NCI-H1694 (cell line): ENCODE data around the gene SPACDR.
"Not testable (repeated sequence)": the region's sequence is repeated elsewhere in the genome, so short reads cannot be mapped to it uniquely, and the experiment has no call there.

Source experiments
- DNase-seq: peaks from one replicate; lab custom pipeline; 2025; lab: John Stamatoyannopoulos, UW

Gene SPACDR

GRCh38 chr7:100465702-100466311 lies 1.7 kb upstream of the SPACDR start:
- DNase-seq: peak; percentile 63

- DNase-seq: no peak
Measured at GRCh38 chr7:100465299-100465698, 1.2 kb upstream of the SPACDR start.

DNA sequence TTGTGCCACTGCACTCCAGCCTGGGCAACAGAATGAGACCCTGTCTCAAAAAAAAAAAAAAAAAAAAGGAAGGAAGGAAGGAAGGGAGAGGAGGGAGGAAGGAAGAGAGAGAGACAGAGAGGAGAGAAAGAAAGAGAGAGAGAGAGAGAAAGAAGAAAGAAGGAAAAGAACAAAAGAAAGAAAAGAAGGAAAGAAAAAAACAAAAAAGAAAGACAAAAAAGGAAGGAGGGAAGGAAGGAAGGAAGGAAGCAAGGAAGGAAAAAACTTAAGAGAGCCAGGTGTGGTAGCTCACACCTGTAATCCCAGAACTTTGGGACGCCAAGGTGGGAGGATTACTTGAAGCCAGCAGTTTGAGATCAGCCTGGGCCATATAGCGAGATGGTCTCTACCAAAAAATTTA lies 731 bp upstream of the SPACDR start:
- no peak for DNase-seq

DNA sequence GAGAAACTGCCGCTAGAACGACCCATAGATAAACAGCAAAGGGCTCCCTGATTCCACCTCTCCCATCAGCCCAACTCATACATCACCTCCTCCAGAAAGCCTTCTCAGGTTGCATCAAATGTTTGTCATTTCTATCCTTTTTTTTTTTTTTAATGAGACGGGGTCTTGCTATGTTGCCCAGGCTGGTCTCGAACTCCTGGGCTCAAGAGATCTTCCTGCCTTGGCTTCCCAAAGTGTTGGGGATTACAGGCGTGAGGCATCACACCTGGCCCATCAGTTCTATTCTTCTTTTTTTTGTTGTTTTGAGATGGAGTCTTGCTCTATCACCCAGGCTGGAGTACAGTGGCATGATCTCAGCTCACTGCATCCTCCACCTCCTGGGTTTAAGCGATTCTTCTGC lies 7.0 kb downstream of the SPACDR start:
- no peak for DNase-seq

DNA sequence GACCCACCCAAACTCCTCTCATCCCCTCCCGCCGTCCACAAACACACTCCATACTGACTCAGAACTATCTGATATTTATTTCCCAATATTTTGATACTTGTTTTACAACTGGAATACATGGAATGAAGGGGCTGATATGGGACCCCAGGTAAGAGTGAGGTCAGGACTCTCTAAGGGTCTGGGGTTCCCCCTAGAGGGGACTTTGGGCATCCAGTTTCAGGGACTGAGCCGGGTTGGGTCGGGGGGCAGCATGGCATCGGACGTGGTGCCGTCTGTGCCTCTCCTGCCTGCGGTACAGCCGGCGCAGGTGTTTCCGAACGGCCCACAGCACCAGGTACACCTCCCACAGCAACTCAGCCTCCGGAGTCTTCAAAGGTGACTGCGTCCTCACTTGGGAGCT lies 7.5 kb downstream of the SPACDR start:
- DNase-seq: no peak

GRCh38 chr7:100455206-100455605 lies 8.9 kb downstream of the SPACDR start:
- no peak for DNase-seq

GRCh38 chr7:100453854-100454253 lies 10.2 kb downstream of the SPACDR start:
- DNase-seq: not testable (repeated sequence)

DNA sequence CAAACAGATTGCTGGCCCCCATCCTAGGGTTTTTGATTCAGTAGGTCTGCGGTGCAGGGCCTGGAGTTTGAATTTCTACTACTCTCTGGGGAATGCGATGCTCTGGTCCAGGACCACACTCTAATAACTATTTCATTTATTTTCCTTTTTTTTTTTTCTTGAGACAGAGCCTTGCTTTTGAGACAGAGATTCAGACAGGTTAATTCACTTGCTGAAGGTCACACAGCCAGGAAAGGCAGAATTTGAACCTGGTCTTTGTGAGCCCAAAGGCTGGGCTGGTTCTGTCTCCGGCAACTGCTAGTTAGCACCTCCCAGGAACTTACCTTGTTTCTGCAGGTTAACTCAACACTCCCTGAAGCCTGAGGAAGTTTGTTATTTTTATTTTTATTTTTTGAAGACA lies 11.5 kb downstream of the SPACDR start:
- no peak for DNase-seq

DNA sequence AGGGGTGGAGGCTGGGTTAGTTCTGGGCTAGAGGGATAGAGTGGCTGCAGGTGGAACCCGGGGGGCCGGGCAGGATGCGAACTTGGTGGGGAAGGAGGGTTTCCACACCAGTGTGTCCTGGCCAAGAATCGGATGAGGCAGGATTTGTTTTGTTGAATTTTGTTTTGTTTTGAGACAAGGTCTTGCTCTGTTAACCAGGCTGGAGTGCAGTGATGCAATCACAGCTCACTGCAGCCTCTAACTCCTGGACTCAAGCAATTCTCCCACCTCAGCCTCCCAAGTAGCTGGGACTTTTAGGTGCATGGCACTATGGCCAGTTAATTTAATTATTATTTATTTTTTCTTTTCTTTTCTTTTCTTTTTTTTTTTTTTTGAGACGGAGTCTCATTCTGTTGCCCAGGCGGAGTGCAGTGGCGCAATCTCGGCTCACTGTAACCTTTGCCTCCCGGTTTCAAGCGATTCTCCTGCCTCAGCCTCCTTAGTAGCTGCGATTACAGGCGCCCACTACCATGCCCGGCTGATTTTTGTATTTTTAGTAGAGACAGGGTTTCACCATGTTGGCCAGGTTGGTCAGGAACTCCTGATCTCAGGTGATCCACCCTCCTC lies 14.8 kb downstream of the SPACDR start:
- DNase-seq: no peak

- DNase-seq: not testable (repeated sequence)
Measured at GRCh38 chr7:100447363-100447762, 16.7 kb downstream of the SPACDR start.

GRCh38 chr7:100446040-100446439 lies 18.0 kb downstream of the SPACDR start:
- DNase-seq: no peak

DNA sequence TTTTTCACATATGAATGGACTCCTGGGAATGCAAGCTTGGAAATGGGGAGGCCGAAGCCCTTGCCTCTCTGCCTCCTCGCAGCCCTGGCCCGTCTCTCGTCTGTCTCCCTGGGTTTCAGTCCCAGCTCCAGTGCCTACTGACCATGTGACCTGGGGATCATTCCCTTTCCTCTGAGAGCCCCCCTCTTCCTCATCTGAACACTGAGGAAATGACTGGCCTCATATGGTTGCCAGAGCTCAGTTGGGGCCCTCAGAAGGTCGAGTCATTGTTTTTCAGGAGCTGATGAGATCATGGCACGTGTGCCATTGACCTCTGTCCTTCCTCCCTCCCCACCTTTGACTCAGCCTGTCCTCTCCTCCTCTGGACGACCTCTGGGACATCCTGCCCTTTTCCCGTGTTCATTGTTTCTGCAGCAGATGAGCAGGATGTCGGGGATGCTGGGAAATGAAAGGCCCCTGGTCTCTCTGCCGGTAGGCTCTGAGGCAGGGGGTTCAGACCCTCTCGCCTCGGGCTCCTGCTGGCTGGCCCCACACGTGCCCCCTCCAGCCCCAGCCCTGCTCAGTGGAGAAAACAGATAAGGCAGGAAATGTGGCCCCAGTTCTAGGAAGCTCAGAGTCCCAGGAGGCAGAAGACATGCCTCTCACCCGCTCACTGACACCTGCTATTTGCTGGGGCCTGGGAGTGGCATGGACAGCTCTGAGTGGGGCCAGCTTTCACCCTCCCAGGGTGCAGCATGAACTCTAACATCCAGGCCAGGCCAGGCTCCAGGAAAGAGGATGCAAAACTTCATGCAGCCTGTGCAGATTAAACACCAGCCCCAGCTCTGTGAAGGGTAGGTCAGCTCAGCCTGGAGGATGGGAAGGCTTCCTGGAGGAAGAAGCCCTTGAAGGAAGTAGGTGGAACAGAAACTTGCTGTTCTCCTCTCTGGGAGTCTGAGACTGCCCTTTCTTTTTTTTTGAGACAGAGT lies 19.5 kb downstream of the SPACDR start:
- DNase-seq: no peak

GRCh38 chr7:100443096-100443840 lies 20.8 kb downstream of the SPACDR start:
- DNase-seq: no peak

- no peak for DNase-seq
Measured at GRCh38 chr7:100441641-100442535, 22.2 kb downstream of the SPACDR start.

DNA sequence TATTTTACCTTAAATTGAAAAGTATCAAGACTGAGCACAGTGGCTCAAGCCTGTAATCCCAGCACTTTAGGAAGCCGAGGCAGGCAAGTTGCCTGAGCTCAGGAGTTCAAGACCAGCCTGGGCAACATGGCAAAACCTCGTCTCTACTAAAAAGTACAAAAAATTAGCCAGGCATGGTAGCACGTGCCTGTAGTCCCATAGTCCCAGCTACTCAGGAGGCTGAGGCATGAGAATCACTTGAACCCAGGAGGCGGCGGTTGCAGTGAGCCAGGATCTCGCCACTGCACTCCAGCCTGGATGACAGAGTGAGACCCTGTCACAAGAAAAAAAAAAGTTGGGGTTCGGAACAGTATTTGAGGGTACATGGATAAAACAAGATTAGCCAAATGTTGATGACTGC lies 24.8 kb downstream of the SPACDR start:
- DNase-seq: not testable (repeated sequence)

DNA sequence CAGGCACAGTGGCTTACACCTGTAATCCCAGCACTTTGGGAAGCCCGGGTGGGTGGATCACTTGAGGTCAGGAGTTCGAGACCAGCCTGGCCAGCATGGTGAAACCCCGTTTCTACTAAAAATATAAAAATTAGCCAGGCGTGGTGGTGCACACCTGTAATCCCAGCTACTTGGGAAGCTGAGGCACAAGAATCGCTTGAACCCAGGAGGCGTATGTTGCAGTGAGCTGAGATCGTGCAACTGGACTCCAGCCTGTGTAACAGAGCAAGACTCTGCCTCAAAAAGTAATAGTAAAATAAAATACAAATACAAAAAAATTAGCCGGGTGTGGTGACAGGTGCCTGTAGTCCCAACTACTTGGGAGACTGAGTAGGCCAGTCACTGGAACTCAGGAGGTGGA lies 25.3 kb downstream of the SPACDR start:
- DNase-seq: not testable (repeated sequence)

- no peak for DNase-seq
Measured at GRCh38 chr7:100438172-100438571, 25.9 kb downstream of the SPACDR start.

- DNase-seq: no peak
Measured at GRCh38 chr7:100437150-100438100, 26.6 kb downstream of the SPACDR start.

DNA sequence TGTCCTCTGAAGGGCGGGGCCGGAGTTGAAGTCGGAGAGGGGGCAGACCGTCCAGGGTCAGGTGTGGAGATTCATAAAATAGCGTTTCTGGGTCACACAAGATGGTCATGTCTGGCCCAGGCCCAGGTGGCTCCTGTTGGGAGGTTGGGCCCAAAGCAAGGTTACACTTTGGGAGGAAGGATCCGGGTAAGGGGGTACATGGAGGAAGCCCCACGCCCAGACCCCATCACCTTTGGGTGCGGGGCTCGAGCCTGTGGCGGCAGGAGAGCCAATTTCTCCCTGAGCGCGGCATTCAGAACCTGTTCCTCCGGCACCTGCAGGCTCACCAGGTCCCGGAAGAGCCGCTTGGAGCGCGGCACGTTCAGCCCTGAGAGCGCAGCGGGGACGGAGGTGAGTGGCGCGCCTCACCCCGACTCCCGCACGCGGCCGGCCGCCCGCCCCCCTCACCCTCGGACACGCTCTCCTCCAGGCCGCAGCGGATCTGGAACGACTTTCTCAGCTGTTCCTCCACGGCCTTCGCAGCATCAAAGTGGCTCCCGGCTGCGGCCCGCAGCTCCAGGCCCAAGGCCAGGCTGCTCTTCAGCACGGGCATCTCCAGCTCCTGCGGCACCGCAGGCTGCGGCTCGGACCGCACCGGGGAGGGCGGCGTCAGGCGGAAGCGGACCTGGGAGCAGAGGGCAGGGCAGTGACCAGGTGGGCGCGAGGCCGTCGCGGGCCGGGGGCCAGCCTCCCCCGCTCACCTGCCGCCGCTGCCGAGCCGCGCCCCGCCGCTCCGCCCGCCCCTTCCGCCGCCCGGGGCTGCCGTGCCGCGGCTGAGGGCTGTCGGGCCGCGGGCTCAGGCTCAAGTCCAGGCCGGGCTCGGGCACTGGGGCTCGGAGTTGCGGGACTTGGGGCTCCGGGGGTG lies 28.4 kb downstream of the SPACDR start:
- DNase-seq: no peak
